IgD-negative memory B cell (primary cell): ENCODE results near the gene CTDP1. TPM values are rescaled to one million over a fixed set of nuclear protein-coding genes. Genes with fewer than 3 reads are reported as not detected.
A peak's percentile ranks its signal among the peaks of the same experiment; 100 is the strongest.

ENCODE experiments used
- H3K27ac Mint-ChIP-seq, 3 donors: one replicate each; pipeline ENCODE4 v1.8.0; 2020 to 2022; ENCODE audit warnings: mild to moderate bottlenecking in 3 of 3, mixed read lengths in 3 of 3, moderate library complexity in 1 of 3
- H3K27me3 Mint-ChIP-seq: one replicate; pipeline ENCODE4 v1.8.0; 2021; ENCODE audit warnings: mixed read lengths
- H3K36me3 Mint-ChIP-seq: one replicate; pipeline ENCODE4 v1.8.0; 2020; ENCODE audit warnings: mild to moderate bottlenecking, mixed read lengths
- H3K4me1 Mint-ChIP-seq, 3 donors: one replicate each; pipeline ENCODE4 v1.8.0; 2020 to 2022; ENCODE audit warnings: mixed read lengths in 3 of 3, mild to moderate bottlenecking in 1 of 3
- H3K4me3 Mint-ChIP-seq, 4 donors: one replicate each; pipeline ENCODE4 v1.8.0; 2020 to 2022; ENCODE audit warnings: mild to moderate bottlenecking in 4 of 4, mixed read lengths in 4 of 4, moderate library complexity in 3 of 4
- H3K9me3 Mint-ChIP-seq, 3 donors: one replicate each; pipeline ENCODE4 v1.8.0; 2020 to 2021; ENCODE audit warnings: mixed read lengths in 3 of 3, mild to moderate bottlenecking in 1 of 3
- polyA plus RNA-seq: library from polyadenylated mRNA; unstranded; fragments of 300-500 nt; fragmentation: Illumina TruSeq; gene quantifications from one replicate; pipeline ENCODE4 v1.2.3, GENCODE V29; 2021

The CTDP1 gene
- polyA plus RNA-seq, 1 donor from 2014 or later: 12.1 TPM

- Mint-ChIP-seq H3K36me3 (no peaks in the 10 kb centered on the region), H3K9me3 (peaks cover 0 to 2% (median 0%) of the 10 kb centered on the region in 3 donors), H3K4me1 (no peaks in the 10 kb centered on the region), H3K27me3 (no peaks in the 10 kb centered on the region), H3K27ac (no peak overlapping the region), H3K4me3 (no peak overlapping the region)
Measured at GRCh38 chr18:79662034-79662433, 17.6 kb upstream of the CTDP1 start.

GRCh38 chr18:79662439-79662838 lies 17.2 kb upstream of the CTDP1 start:
- Mint-ChIP-seq H3K4me3 (no peak overlapping the region), H3K9me3 (peaks cover 0 to 2% (median 0%) of the 10 kb centered on the region in 3 donors), H3K27ac (no peak overlapping the region), H3K27me3 (no peaks in the 10 kb centered on the region), H3K36me3 (no peaks in the 10 kb centered on the region), H3K4me1 (no peaks in the 10 kb centered on the region)

- Mint-ChIP-seq H3K9me3 (peaks cover 0 to 3% (median 2%) of the 10 kb centered on the region in 3 donors), H3K4me1 (no peaks in the 10 kb centered on the region), H3K27ac (no peak overlapping the region), H3K4me3 (no peak overlapping the region), H3K36me3 (no peaks in the 10 kb centered on the region), H3K27me3 (no peaks in the 10 kb centered on the region)
Measured at GRCh38 chr18:79664525-79665125, 15.0 kb upstream of the CTDP1 start.

DNA sequence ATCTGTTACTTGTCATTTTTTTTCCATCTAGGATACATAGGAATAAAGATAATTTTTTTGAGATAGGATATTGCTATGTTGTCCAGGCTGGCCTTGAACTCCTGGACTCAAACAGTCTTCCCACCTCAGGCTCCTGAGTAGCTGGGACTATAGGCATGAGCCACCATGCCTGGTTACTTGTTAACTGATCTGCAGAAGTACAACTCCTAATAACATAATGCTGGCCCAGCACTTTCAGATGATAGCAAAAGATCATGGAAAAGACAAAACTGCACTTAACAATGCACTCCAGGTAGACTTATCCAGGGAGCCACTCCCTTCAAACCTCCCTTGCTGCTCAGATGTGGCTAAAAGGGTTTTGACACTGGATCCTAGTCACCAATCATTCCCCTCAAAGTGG lies 11.4 kb upstream of the CTDP1 start:
- no peak overlapping the region for H3K27ac Mint-ChIP-seq
- peak overlapping the region in 1 of 4 donors; percentile 13 for H3K4me3 Mint-ChIP-seq
- H3K36me3 Mint-ChIP-seq: no peaks in the 10 kb centered on the region
- peaks cover 0 to 3% (median 0%) of the 10 kb centered on the region in 3 donors for H3K4me1 Mint-ChIP-seq
- no peaks in the 10 kb centered on the region for H3K27me3 Mint-ChIP-seq
- H3K9me3 Mint-ChIP-seq: peaks cover 0 to 3% (median 2%) of the 10 kb centered on the region in 3 donors

DNA sequence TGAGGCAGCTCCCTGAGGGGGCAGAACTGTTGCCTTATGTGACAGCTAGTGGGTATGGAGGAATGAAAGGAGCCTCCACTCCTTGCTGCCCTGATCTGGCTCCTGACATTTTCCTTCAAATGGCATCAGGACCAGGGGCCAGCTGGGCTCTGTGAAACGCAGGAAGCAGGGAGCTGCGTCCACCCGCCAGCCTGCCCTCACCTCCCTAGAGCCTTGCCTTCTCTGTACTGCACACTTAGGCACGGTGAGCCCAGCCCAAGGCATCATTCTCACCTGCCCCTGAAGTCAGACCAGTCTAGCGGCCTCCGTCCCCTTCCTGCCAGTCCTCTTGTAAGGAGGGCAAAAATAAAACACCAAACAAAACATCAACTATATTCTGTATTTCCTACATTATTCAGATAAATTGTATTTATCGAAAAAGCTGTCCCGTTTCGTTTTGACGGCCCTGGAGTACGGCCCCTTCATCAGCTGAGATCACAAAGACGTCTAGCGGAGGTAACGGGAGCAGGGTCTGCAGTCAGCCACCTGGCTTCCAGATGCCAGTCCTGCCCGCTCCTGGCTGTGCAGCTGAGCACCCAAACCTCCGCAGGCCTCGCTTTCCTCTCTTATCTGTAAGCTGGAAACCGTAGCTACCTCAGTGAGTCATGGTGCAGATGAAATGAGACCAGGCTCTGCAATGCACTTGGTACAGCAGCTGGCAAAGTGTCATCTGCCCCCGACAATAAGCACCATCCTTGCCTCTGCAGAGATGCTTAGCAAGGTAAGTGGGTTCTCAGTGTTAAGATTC lies 6.9 kb upstream of the CTDP1 start:
- H3K9me3 Mint-ChIP-seq: peaks cover 0 to 3% (median 0%) of the 10 kb centered on the region in 3 donors
- no peaks in the 10 kb centered on the region for H3K27me3 Mint-ChIP-seq
- peaks cover 2% of the 10 kb centered on the region for H3K36me3 Mint-ChIP-seq
- no peak overlapping the region for H3K4me3 Mint-ChIP-seq
- H3K27ac Mint-ChIP-seq: no peak overlapping the region
- H3K4me1 Mint-ChIP-seq: peaks cover 0 to 5% (median 4%) of the 10 kb centered on the region in 3 donors

GRCh38 chr18:79677221-79677620 lies 2.4 kb upstream of the CTDP1 start:
- peaks cover 2% of the 10 kb centered on the region for H3K36me3 Mint-ChIP-seq
- peak overlapping the region in 1 of 4 donors; percentile 97 for H3K4me3 Mint-ChIP-seq
- peaks cover 8 to 30% (median 20%) of the 10 kb centered on the region in 3 donors for H3K4me1 Mint-ChIP-seq
- no peaks in the 10 kb centered on the region for H3K27me3 Mint-ChIP-seq
- no peaks in the 10 kb centered on the region for H3K9me3 Mint-ChIP-seq
- H3K27ac Mint-ChIP-seq: peak overlapping the region in 1 of 3 donors; percentile 98

- peaks cover 12 to 32% (median 24%) of the 10 kb centered on the region in 3 donors for H3K4me1 Mint-ChIP-seq
Measured at GRCh38 chr18:79677840-79678239, 1.8 kb upstream of the CTDP1 start.

GRCh38 chr18:79678665-79679551 lies 695 bp upstream of the CTDP1 start:
- Mint-ChIP-seq H3K27me3 (no peaks in the 10 kb centered on the region), H3K4me1 (peaks cover 19 to 37% (median 25%) of the 10 kb centered on the region in 3 donors), H3K4me3 (peak overlapping the region; percentile 96 to 99 (median 98)), H3K9me3 (no peaks in the 10 kb centered on the region), H3K36me3 (peaks cover 2% of the 10 kb centered on the region), H3K27ac (peak overlapping the region; percentile 95 to 99 (median 98))

More at GRCh38 chr18:79677840-79678239, 1.8 kb upstream of the CTDP1 start:
- Mint-ChIP-seq H3K27me3 (no peaks in the 10 kb centered on the region), H3K4me3 (peak overlapping the region in 3 of 4 donors; percentile 96 to 99 (median 97)), H3K27ac (peak overlapping the region; percentile 95 to 99 (median 98)), H3K36me3 (peaks cover 2% of the 10 kb centered on the region), H3K9me3 (no peaks in the 10 kb centered on the region)

DNA sequence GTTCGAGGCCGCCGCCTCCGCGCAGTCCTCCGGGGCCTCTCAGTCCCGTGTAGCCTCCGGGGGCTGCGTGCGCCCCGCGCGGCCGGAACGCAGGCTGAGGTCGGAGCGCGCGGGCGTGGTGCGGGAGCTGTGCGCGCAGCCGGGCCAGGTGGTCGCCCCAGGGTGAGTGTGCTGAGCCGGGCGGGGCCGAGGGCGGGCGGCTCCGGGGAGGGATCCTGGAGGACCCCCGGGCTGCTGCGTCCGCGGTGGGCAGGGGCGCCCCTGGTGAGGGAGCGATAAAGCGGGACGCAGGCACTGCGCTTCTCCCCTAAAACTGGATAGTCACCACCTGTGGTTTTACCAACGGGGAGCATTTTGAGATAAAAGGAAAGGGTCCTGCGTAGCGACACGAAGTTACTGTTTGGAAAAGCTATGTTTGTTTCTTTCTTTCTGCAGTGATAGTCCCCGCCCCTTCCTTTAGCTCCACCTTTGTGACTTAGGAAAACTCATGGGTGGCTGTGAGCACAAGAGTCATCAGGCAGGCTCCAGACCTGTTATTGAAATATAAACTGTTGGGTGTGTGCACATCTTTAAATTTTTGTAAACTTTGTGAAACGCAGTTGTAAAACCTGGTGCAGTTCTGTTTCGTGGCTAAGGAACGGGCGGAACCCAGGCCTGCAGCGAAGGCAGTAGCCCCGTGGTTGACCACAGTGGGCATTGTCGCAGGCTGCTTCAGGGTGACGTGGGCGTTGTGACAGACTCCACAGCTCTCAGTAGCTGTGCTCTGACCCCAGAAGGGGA lies 687 bp downstream of the CTDP1 start:
- Mint-ChIP-seq H3K27ac (peak overlapping the region; percentile 86 to 98 (median 90)), H3K4me3 (peak overlapping the region; percentile 77 to 96 (median 87)), H3K27me3 (no peaks in the 10 kb centered on the region), H3K9me3 (no peaks in the 10 kb centered on the region), H3K36me3 (peaks cover 2% of the 10 kb centered on the region), H3K4me1 (peaks cover 24 to 46% (median 32%) of the 10 kb centered on the region in 3 donors)

GRCh38 chr18:79680891-79681339 lies 1.3 kb downstream of the CTDP1 start:
- Mint-ChIP-seq H3K4me1 (peaks cover 24 to 50% (median 31%) of the 10 kb centered on the region in 3 donors), H3K27ac (peak overlapping the region; percentile 86 to 98 (median 90)), H3K9me3 (no peaks in the 10 kb centered on the region), H3K36me3 (no peaks in the 10 kb centered on the region), H3K27me3 (no peaks in the 10 kb centered on the region), H3K4me3 (peak overlapping the region; percentile 77 to 96 (median 87))

- Mint-ChIP-seq H3K27me3 (no peaks in the 10 kb centered on the region), H3K4me3 (peak overlapping the region; percentile 77 to 96 (median 87)), H3K27ac (peak overlapping the region; percentile 82 to 98 (median 86)), H3K9me3 (no peaks in the 10 kb centered on the region), H3K36me3 (no peaks in the 10 kb centered on the region), H3K4me1 (peaks cover 24 to 54% (median 31%) of the 10 kb centered on the region in 3 donors)
Measured at GRCh38 chr18:79681484-79682387, 2.1 kb downstream of the CTDP1 start.

DNA sequence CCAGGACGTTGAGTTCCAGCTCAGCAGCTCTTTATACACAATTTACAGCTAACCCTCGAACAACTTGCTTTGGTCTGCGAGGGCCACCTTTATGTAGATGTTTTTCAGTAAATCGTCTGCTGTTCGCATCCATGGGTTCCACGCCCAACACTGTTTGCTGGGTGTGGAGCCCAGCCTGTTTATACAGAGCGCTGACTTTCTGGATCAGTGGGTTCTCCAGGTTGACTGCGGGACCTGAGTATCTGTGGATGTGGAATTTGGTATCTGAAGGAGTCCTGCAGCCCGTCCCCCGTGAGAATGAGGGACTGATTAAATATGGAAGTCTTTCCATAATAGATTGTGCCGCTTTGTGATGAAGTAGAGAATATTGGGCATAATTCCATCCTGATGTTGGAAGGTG lies 2.9 kb downstream of the CTDP1 start:
- no peaks in the 10 kb centered on the region for H3K36me3 Mint-ChIP-seq
- peak overlapping the region in 2 of 3 donors; percentile 86 to 98 for H3K27ac Mint-ChIP-seq
- H3K9me3 Mint-ChIP-seq: no peaks in the 10 kb centered on the region
- H3K4me3 Mint-ChIP-seq: peak overlapping the region; percentile 25 to 91 (median 81)
- H3K4me1 Mint-ChIP-seq: peaks cover 24 to 52% (median 31%) of the 10 kb centered on the region in 3 donors
- H3K27me3 Mint-ChIP-seq: no peaks in the 10 kb centered on the region
